Transverse colon (tissue), 4 donors: Measurements from ENCODE around the gene NLGN4Y. TPM values are rescaled to one million over a fixed set of nuclear protein-coding genes. Genes with fewer than 3 reads are reported as not detected.

Source experiments
- DNase-seq: peaks from one replicate; pipeline ENCODE4 v3.0.0-alpha.2; 2019
- H3K27ac ChIP-seq, 4 donors: fragments of 200-600 bp; sonication (generic); 2 replicates each; pipeline ENCODE4 v1.5.1; 2016 to 2018; ENCODE audit warnings: inconsistent platforms in 4 of 4
- H3K27me3 ChIP-seq: fragments of 200-600 bp; sonication (generic); 2 replicates; pipeline ENCODE4 v1.5.1; 2017; ENCODE audit warnings: inconsistent platforms
- H3K36me3 ChIP-seq, 4 donors: fragments of 200-600 bp; sonication (generic); 2 replicates each; pipeline ENCODE4 v1.5.1; 2017 to 2019; ENCODE audit warnings: inconsistent platforms in 4 of 4
- H3K4me1 ChIP-seq, 4 donors: fragments of 200-600 bp; sonication (generic); 2 replicates each; pipeline ENCODE4 v1.5.1; 2017 to 2020; ENCODE audit warnings: inconsistent platforms in 4 of 4
- H3K4me3 ChIP-seq, 4 donors: fragments of 200-600 bp; sonication (generic); 1 replicate in 1 of 4; 2 replicates in 3 of 4; pipeline versions ENCODE4 v1.5.1 to v1.6.1; 2017 to 2019; ENCODE audit warnings: inconsistent platforms in 4 of 4
- H3K9me3 ChIP-seq, 2 donors: fragments of 200-600 bp; sonication (generic); 2 replicates each; pipeline ENCODE4 v1.5.1; 2017 to 2019; ENCODE audit warnings: inconsistent platforms in 2 of 2
- EP300 ChIP-seq: sonication (generic); formaldehyde crosslinking; IDR thresholded peaks from one replicate; pipeline ENCODE4 v1.6.1; 2017; ENCODE audit warnings: antibody characterized with exemption, low read depth
- POLR2A ChIP-seq: fragments of 450-650 bp; IDR thresholded peaks from one replicate; pipeline ENCODE4 v1.6.1; 2016; ENCODE audit warnings: antibody characterized with exemption, mild to moderate bottlenecking, moderate library complexity
- POLR2AphosphoS5 ChIP-seq, 3 donors: sonication (generic); formaldehyde crosslinking; IDR thresholded peaks; one replicate each; pipeline ENCODE4 v1.6.1; 2016; ENCODE audit warnings: antibody characterized with exemption in 3 of 3
- WGBS, 2 donors: methylation state at CpG; one replicate each; pipeline ENCODE4 v1.1.5; 2018; ENCODE audit warnings: low coverage in 1 of 2; 5-methylcytosine and 5-hydroxymethylcytosine counted together
- in situ Hi-C, 4 donors: fragments of 200-750 bp; cut with MboI; loops; one replicate each; pipeline versions ENCODE4 v1.15.0 to v1.15.1; 2017; ENCODE audit warnings: low sequenced_read_pairs in 3 of 4, low pct_ligation_motif_present in 1 of 4, low pct_unique_long_range_greater_than_20kb in 1 of 4
- intact Hi-C: fragments of 100-400 bp; cut with DNase I; formaldehyde crosslinking; loops from one replicate; pipeline ENCODE4 v1.15.1; 2023; ENCODE audit warnings: low total_unique reads
- total RNA-seq, 4 donors: library from RNA; depleted of rRNA; stranded (reverse); fragments of >200 nt; gene quantifications; one replicate each; pipeline ENCODE4 v1.1.0, GENCODE V29; 2016
- TF ChIP-seq, protein P1 (sequence below), 5 experiments: fragments of 200-600 bp in 3 of 5; fragments of 450-650 bp in 2 of 5; sonication (generic) in 3 of 5; IDR thresholded peaks; 1 replicate in 2 of 5; 2 replicates in 3 of 5; pipeline ENCODE4 v1.5.1; 2016 to 2017; ENCODE audit warnings: antibody characterized with exemption in 5 of 5, inconsistent platforms in 3 of 5, mild to moderate bottlenecking in 2 of 5, moderate library complexity in 1 of 5

NLGN4Y gene
- total RNA-seq, 4 donors from 2014 or later = 4.2 to 4.9 TPM; not detected in 2

DNA sequence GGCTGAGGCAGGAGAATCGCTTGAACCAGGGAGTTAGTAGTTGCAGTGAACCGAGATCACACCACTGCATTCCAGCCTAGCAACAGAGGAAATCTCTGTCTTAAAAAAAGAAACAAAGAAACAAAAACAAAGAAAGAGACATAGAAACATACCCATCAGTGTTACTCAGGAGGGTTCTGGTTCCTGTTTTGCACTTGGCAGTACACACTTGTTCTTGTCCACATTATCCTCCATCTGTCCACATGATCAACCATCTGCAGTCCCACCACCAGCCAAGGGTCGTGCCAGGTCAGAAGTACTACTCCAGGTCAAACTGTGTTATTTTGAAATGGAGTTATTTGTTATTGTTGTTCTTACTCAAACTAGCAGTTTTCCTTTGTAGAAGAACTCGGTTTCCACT, 62.4 kb downstream of the NLGN4Y start:
- no peak overlapping the region for H3K27ac ChIP-seq
- DNase-seq = no peak
- 20% methylated on average over 1 of the region's 4 CpGs; no CpG with 5 or more reads in 1 of the 2 donors for WGBS, 2 donors
- no peak overlapping the region for H3K4me3 ChIP-seq
- TF ChIP-seq POLR2A = no peak
- no peak for TF ChIP-seq EP300
- TF ChIP-seq POLR2AphosphoS5 (IDR thresholded peaks at IDR 0.05) = no peak
- TF ChIP-seq, protein P1, sequence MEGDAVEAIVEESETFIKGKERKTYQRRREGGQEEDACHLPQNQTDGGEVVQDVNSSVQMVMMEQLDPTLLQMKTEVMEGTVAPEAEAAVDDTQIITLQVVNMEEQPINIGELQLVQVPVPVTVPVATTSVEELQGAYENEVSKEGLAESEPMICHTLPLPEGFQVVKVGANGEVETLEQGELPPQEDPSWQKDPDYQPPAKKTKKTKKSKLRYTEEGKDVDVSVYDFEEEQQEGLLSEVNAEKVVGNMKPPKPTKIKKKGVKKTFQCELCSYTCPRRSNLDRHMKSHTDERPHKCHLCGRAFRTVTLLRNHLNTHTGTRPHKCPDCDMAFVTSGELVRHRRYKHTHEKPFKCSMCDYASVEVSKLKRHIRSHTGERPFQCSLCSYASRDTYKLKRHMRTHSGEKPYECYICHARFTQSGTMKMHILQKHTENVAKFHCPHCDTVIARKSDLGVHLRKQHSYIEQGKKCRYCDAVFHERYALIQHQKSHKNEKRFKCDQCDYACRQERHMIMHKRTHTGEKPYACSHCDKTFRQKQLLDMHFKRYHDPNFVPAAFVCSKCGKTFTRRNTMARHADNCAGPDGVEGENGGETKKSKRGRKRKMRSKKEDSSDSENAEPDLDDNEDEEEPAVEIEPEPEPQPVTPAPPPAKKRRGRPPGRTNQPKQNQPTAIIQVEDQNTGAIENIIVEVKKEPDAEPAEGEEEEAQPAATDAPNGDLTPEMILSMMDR (IDR thresholded peaks at IDR 0.05) = no peak
- no peaks in the 10 kb centered on the region for H3K9me3 ChIP-seq
- H3K27me3 ChIP-seq = no peaks in the 10 kb centered on the region
- intact Hi-C loops = no loop called here
- no peaks in the 10 kb centered on the region for H3K36me3 ChIP-seq
- H3K4me1 ChIP-seq = no peaks in the 10 kb centered on the region
- in situ Hi-C loops = no loop called here

DNA sequence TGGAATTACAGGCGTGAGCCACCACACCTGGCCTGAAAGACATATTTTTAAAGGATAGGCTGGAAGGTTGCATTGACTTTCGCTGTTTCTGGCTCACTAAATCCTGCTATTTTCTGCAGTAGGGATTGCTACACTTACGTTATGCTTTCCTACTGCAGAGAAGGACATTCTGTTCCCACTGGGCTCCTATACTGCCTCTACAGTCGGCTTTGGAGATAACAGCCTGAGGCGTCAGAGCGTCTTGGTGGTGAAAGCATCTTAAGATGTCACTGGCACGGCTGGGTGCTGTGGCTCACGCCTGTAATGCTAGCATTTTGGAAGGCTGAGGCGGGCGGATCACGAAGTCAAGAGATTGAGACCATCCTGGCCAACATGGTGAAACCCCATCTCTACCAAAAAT, 77.0 kb downstream of the NLGN4Y start:
- no CpG with 5 or more reads among the region's 11 CpGs for WGBS, 2 donors
- TF ChIP-seq POLR2AphosphoS5 (IDR thresholded peaks at IDR 0.05) (no peak), EP300 (no peak), POLR2A (no peak)
- TF ChIP-seq, protein P1 (IDR thresholded peaks at IDR 0.05) = no peak
- no peak overlapping the region for H3K4me3 ChIP-seq
- no peaks in the 10 kb centered on the region for H3K36me3 ChIP-seq
- no peaks in the 10 kb centered on the region for H3K9me3 ChIP-seq
- DNase-seq = no peak
- H3K27ac ChIP-seq = no peak overlapping the region
- in situ Hi-C loops (no loop called here), intact Hi-C loops (no loop called here)
- no peaks in the 10 kb centered on the region for H3K4me1 ChIP-seq
- H3K27me3 ChIP-seq = no peaks in the 10 kb centered on the region

DNA sequence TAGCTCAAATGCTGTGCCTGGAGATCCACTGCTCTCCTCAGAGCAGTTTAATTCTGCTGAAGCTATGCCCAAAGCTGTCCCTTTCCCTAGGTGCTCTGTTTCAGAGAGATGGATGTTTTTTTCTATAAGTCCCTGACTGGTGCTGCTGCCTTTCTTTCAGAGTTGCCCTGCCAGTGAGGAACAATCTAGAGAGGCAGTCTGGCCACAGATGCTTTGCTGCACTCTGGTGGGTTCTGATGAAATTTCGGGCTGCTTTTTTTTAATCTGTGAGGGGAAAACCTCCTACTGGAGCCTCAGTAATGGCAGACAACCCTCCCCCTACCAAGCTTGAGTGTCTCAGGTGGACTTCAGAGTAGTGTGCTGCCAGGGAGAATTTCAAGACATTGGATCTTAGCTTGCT, 93.3 kb downstream of the NLGN4Y start:
- Histone ChIP-seq H3K9me3 (no peaks in the 10 kb centered on the region), H3K36me3 (no peaks in the 10 kb centered on the region), H3K4me3 (no peak overlapping the region), H3K27ac (no peak overlapping the region), H3K4me1 (no peaks in the 10 kb centered on the region), H3K27me3 (no peaks in the 10 kb centered on the region)
- TF ChIP-seq POLR2AphosphoS5 (IDR thresholded peaks at IDR 0.05) = no peak
- TF ChIP-seq, protein P1 (IDR thresholded peaks at IDR 0.05) = no peak
- TF ChIP-seq POLR2A = no peak
- TF ChIP-seq EP300 = no peak
- no CpG with 5 or more reads among the region's 1 CpG for WGBS, 2 donors
- no peak for DNase-seq
- in situ Hi-C loops = no loop called here
- intact Hi-C loops = no loop called here

DNA sequence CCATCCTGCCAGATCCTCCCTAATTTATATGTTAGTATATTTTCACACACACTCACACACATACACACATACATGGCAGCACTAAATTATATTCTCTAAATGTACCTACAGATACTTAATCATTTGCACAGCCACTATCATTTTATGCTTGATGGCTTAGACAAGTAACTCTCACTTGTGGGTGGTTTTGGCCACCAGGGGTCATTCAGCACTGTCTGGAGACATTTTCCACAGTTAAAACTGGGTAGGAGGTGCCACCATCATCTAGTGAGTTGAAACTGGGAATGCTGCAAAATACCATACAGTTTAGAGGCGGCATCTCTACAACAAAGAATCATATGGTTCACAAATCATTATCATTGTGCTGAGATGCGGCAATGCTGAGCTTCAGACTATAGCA, 94.2 kb downstream of the NLGN4Y start:
- no peak overlapping the region for H3K4me3 ChIP-seq
- H3K36me3 ChIP-seq = no peaks in the 10 kb centered on the region
- no peaks in the 10 kb centered on the region for H3K27me3 ChIP-seq
- intact Hi-C loops (no loop called here), in situ Hi-C loops (no loop called here)
- DNase-seq = no peak
- TF ChIP-seq, protein P1 (IDR thresholded peaks at IDR 0.05) = no peak
- no peak for TF ChIP-seq POLR2A
- no peak for TF ChIP-seq EP300
- no peak for TF ChIP-seq POLR2AphosphoS5 (IDR thresholded peaks at IDR 0.05)
- no peak overlapping the region for H3K27ac ChIP-seq
- no peaks in the 10 kb centered on the region for H3K9me3 ChIP-seq
- WGBS, 2 donors = 86% methylated on average over 1 of the region's 2 CpGs; no CpG with 5 or more reads in 1 of the 2 donors
- no peaks in the 10 kb centered on the region for H3K4me1 ChIP-seq
